HG02973 (cell line): ENCODE results near the gene PTPRD.
A peak's percentile ranks its signal among the peaks of the same experiment; 100 is the strongest.

Experiments used
- ATAC-seq: cut with Tn5 transposase; IDR thresholded peaks from one replicate; pipeline ENCODE4 v1.9.1; 2021; ENCODE audit warnings: moderate library complexity; ENCODE audit not compliant: unreplicated experiment

PTPRD gene

GRCh38 chr9:10272830-10273229 lies 340.0 kb downstream of the PTPRD start:
- ATAC-seq: no peak

- no peak for ATAC-seq
Observed at GRCh38 chr9:10268531-10269485, 344.0 kb downstream of the PTPRD start.

GRCh38 chr9:10265153-10265631 lies 347.6 kb downstream of the PTPRD start:
- ATAC-seq: no peak

GRCh38 chr9:10260501-10260900 lies 352.3 kb downstream of the PTPRD start:
- ATAC-seq: no peak

GRCh38 chr9:10259668-10260067 lies 353.1 kb downstream of the PTPRD start:
- no peak for ATAC-seq

GRCh38 chr9:10255758-10256157 lies 357.0 kb downstream of the PTPRD start:
- ATAC-seq: no peak

- no peak for ATAC-seq
Observed at GRCh38 chr9:10254338-10254737, 358.5 kb downstream of the PTPRD start.

GRCh38 chr9:10253341-10253740 lies 359.5 kb downstream of the PTPRD start:
- no peak for ATAC-seq

GRCh38 chr9:10252174-10252573 lies 360.6 kb downstream of the PTPRD start:
- ATAC-seq: no peak

- ATAC-seq: no peak
Observed at GRCh38 chr9:10251490-10251889, 361.3 kb downstream of the PTPRD start.

- no peak for ATAC-seq
Observed at GRCh38 chr9:10250219-10250618, 362.6 kb downstream of the PTPRD start.

GRCh38 chr9:10248890-10249289 lies 363.9 kb downstream of the PTPRD start:
- no peak for ATAC-seq

- no peak for ATAC-seq
Observed at GRCh38 chr9:10242255-10242654, 370.5 kb downstream of the PTPRD start.

- ATAC-seq: no peak
Observed at GRCh38 chr9:10238087-10238486, 374.7 kb downstream of the PTPRD start.

- no peak for ATAC-seq
Observed at GRCh38 chr9:10237584-10237983, 375.2 kb downstream of the PTPRD start.

GRCh38 chr9:10236161-10236560 lies 376.6 kb downstream of the PTPRD start:
- no peak for ATAC-seq

GRCh38 chr9:10235376-10235775 lies 377.4 kb downstream of the PTPRD start:
- no peak for ATAC-seq

- ATAC-seq: no peak
Observed at GRCh38 chr9:10232352-10232930, 380.4 kb downstream of the PTPRD start.

GRCh38 chr9:10230512-10230911 lies 382.3 kb downstream of the PTPRD start:
- ATAC-seq: peak; percentile 60

- no peak for ATAC-seq
Observed at GRCh38 chr9:10228082-10228481, 384.7 kb downstream of the PTPRD start.

GRCh38 chr9:10226996-10227395 lies 385.8 kb downstream of the PTPRD start:
- no peak for ATAC-seq

- ATAC-seq: no peak
Observed at GRCh38 chr9:10212702-10213101, 400.1 kb downstream of the PTPRD start.
